Measurements from ENCODE around the gene JMY. TPM values are rescaled to one million over a fixed set of nuclear protein-coding genes. Genes with fewer than 3 reads are reported as not detected.

Gene JMY
- total and polyA plus RNA-seq, 4 donors = 2.0 to 33.6 (median 4.9) TPM

- Histone ChIP-seq H3K4me3 (no peak overlapping the region), H3K9ac (ENCODE audit: insufficient read depth in 1 of 2, low read length in 2 of 2) (no peak overlapping the region)
- 66 to 72% methylated on average over 3 of the region's 3 CpGs for WGBS, 2 donors
Observed at GRCh38 chr5:79200573-79201183, 35.3 kb upstream of the JMY start.

GRCh38 chr5:79201206-79201605, 34.7 kb upstream of the JMY start:
- H3K36me3 ChIP-seq (ENCODE audit: control insufficient read depth in 4 of 4, insufficient read depth in 4 of 4, low read length in 4 of 4) = no peaks in the 10 kb centered on the region
- ATAC-seq (ENCODE audit: insufficient read depth, low FRiP score) (no peak), DNase-seq (no peak)
- H3K27ac ChIP-seq (ENCODE audit: low read depth in 1 of 2, low read length in 1 of 2) = no peak overlapping the region
- no peak overlapping the region for H3K4me3 ChIP-seq
- 87 to 91% methylated on average over 4 of the region's 4 CpGs for WGBS, 2 donors
- H3K4me1 ChIP-seq (ENCODE audit: control insufficient read depth in 5 of 5, insufficient read depth in 5 of 5, low read length in 5 of 5) = no peaks in the 10 kb centered on the region
- H3K9me3 ChIP-seq (ENCODE audit: control insufficient read depth in 4 of 4, insufficient read depth in 3 of 4, low read length in 3 of 4) = no peaks in the 10 kb centered on the region
- TF ChIP-seq, protein P1, sequence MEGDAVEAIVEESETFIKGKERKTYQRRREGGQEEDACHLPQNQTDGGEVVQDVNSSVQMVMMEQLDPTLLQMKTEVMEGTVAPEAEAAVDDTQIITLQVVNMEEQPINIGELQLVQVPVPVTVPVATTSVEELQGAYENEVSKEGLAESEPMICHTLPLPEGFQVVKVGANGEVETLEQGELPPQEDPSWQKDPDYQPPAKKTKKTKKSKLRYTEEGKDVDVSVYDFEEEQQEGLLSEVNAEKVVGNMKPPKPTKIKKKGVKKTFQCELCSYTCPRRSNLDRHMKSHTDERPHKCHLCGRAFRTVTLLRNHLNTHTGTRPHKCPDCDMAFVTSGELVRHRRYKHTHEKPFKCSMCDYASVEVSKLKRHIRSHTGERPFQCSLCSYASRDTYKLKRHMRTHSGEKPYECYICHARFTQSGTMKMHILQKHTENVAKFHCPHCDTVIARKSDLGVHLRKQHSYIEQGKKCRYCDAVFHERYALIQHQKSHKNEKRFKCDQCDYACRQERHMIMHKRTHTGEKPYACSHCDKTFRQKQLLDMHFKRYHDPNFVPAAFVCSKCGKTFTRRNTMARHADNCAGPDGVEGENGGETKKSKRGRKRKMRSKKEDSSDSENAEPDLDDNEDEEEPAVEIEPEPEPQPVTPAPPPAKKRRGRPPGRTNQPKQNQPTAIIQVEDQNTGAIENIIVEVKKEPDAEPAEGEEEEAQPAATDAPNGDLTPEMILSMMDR (IDR thresholded peaks at IDR 0.05; ENCODE audit: control extremely low read depth, extremely low read depth) = no peak
- no peak overlapping the region for H3K9ac ChIP-seq (ENCODE audit: insufficient read depth in 1 of 2, low read length in 2 of 2)
- H3K27me3 ChIP-seq (ENCODE audit: control insufficient read depth in 3 of 3, insufficient read depth in 3 of 3, low read length in 2 of 3) = no peaks in the 10 kb centered on the region

More at GRCh38 chr5:79200573-79201183, 35.3 kb upstream of the JMY start:
- DNase-seq (peak in 1 of 3 donors; percentile 12), ATAC-seq (ENCODE audit: insufficient read depth, low FRiP score) (no peak)
- TF ChIP-seq, protein P1 (IDR thresholded peaks at IDR 0.05; ENCODE audit: control extremely low read depth, extremely low read depth) = no peak
- no peaks in the 10 kb centered on the region for H3K36me3 ChIP-seq (ENCODE audit: control insufficient read depth in 4 of 4, insufficient read depth in 4 of 4, low read length in 4 of 4)
- no peak overlapping the region for H3K27ac ChIP-seq (ENCODE audit: low read depth in 1 of 2, low read length in 1 of 2)
- H3K27me3 ChIP-seq (ENCODE audit: control insufficient read depth in 3 of 3, insufficient read depth in 3 of 3, low read length in 2 of 3) = no peaks in the 10 kb centered on the region
- no peaks in the 10 kb centered on the region for H3K9me3 ChIP-seq (ENCODE audit: control insufficient read depth in 4 of 4, insufficient read depth in 3 of 4, low read length in 3 of 4)
- no peaks in the 10 kb centered on the region for H3K4me1 ChIP-seq (ENCODE audit: control insufficient read depth in 5 of 5, insufficient read depth in 5 of 5, low read length in 5 of 5)

GRCh38 chr5:79202076-79202475, 33.9 kb upstream of the JMY start:
- TF ChIP-seq, protein P1 (IDR thresholded peaks at IDR 0.05; ENCODE audit: control extremely low read depth, extremely low read depth) = no peak
- H3K4me3 ChIP-seq = no peak overlapping the region
- ATAC-seq (ENCODE audit: insufficient read depth, low FRiP score) (no peak), DNase-seq (no peak)
- H3K9ac ChIP-seq (ENCODE audit: insufficient read depth in 1 of 2, low read length in 2 of 2) = no peak overlapping the region
- H3K27me3 ChIP-seq (ENCODE audit: control insufficient read depth in 3 of 3, insufficient read depth in 3 of 3, low read length in 2 of 3) = no peaks in the 10 kb centered on the region
- no peak overlapping the region for H3K27ac ChIP-seq (ENCODE audit: low read depth in 1 of 2, low read length in 1 of 2)
- H3K4me1 ChIP-seq (ENCODE audit: control insufficient read depth in 5 of 5, insufficient read depth in 5 of 5, low read length in 5 of 5) = no peaks in the 10 kb centered on the region
- no peaks in the 10 kb centered on the region for H3K9me3 ChIP-seq (ENCODE audit: control insufficient read depth in 4 of 4, insufficient read depth in 3 of 4, low read length in 3 of 4)
- no peaks in the 10 kb centered on the region for H3K36me3 ChIP-seq (ENCODE audit: control insufficient read depth in 4 of 4, insufficient read depth in 4 of 4, low read length in 4 of 4)

DNA sequence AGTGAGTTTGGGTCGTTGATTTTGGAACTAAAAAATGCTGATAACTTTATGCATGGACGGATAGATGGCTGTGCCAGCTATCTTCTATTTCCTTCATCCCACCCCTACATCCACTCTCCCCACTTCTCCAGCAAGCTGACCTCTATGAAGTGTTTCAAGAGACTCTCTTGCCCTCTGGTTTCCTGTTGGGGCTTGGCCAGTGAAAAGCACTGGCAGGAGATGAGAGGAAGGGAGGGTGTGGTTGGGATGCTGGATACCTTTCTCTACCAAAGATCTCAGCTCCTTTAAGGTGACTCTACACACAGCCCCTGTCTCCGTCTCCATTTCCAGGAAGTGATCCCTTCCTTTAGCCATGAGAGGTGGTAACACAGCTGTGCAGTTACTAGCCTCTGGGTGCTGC, 30.0 kb upstream of the JMY start:
- WGBS, 2 donors = 33 to 70% methylated on average over 3 of the region's 3 CpGs
- no peaks in the 10 kb centered on the region for H3K9me3 ChIP-seq (ENCODE audit: control insufficient read depth in 4 of 4, insufficient read depth in 3 of 4, low read length in 3 of 4)
- ATAC-seq (ENCODE audit: insufficient read depth, low FRiP score) = no peak
- TF ChIP-seq, protein P1 (IDR thresholded peaks at IDR 0.05; ENCODE audit: control extremely low read depth, extremely low read depth) = no peak
- no peaks in the 10 kb centered on the region for H3K27me3 ChIP-seq (ENCODE audit: control insufficient read depth in 3 of 3, insufficient read depth in 3 of 3, low read length in 2 of 3)
- H3K27ac ChIP-seq (ENCODE audit: low read depth in 1 of 2, low read length in 1 of 2) = no peak overlapping the region
- H3K9ac ChIP-seq (ENCODE audit: insufficient read depth in 1 of 2, low read length in 2 of 2) = no peak overlapping the region
- no peaks in the 10 kb centered on the region for H3K36me3 ChIP-seq (ENCODE audit: control insufficient read depth in 4 of 4, insufficient read depth in 4 of 4, low read length in 4 of 4)
- no peak overlapping the region for H3K4me3 ChIP-seq
- DNase-seq = no peak
- H3K4me1 ChIP-seq (ENCODE audit: control insufficient read depth in 5 of 5, insufficient read depth in 5 of 5, low read length in 5 of 5) = no peaks in the 10 kb centered on the region

All from lung (tissue), 12 donors.